ENCODE results near the gene LAGE3.
A peak's percentile ranks its signal among the peaks of the same experiment; 100 is the strongest.
"Not testable (repeated sequence)": the region's sequence is repeated elsewhere in the genome, so short reads cannot be mapped to it uniquely, and the experiment has no call there.

The LAGE3 gene

GRCh38 chrX:154501423-154501822 lies 22.3 kb upstream of the LAGE3 start:
- DNase-seq (ENCODE audit: low spot score) = not testable (repeated sequence)

- DNase-seq (ENCODE audit: low spot score) = not testable (repeated sequence)
Measured at GRCh38 chrX:154496591-154497137, 17.6 kb upstream of the LAGE3 start.

- DNase-seq (ENCODE audit: low spot score) = no peak
Measured at GRCh38 chrX:154495472-154495922, 16.4 kb upstream of the LAGE3 start.

GRCh38 chrX:154494715-154495114 lies 15.6 kb upstream of the LAGE3 start:
- no peak for DNase-seq (ENCODE audit: low spot score)

- peak; percentile 92 for DNase-seq (ENCODE audit: low spot score)
Measured at GRCh38 chrX:154490414-154491083, 11.5 kb upstream of the LAGE3 start, which contains the start of gene SLC10A3. TSS of gene SLC10A3 (minus strand) at chrX:154490629. CDS start at chrX:154488940, 1,689 bp downstream.

GRCh38 chrX:154490021-154490413 lies 10.9 kb upstream of the LAGE3 start:
- peak; percentile 22 for DNase-seq (ENCODE audit: low spot score)

- no peak for DNase-seq (ENCODE audit: low spot score)
Measured at GRCh38 chrX:154489182-154489581, 10.1 kb upstream of the LAGE3 start.

GRCh38 chrX:154488336-154489075 lies 9.4 kb upstream of the LAGE3 start:
- no peak for DNase-seq (ENCODE audit: low spot score)

- no peak for DNase-seq (ENCODE audit: low spot score)
Measured at GRCh38 chrX:154487518-154488290, 8.6 kb upstream of the LAGE3 start.

- DNase-seq (ENCODE audit: low spot score) = peak; percentile 52
Measured at GRCh38 chrX:154486396-154487207, 7.5 kb upstream of the LAGE3 start, which contains the start of gene UBL4A. TSS of gene UBL4A (minus strand) at chrX:154486615. CDS start at chrX:154486584, 31 bp downstream.

- peak; percentile 19 for DNase-seq (ENCODE audit: low spot score)
Measured at GRCh38 chrX:154486052-154486395, 6.9 kb upstream of the LAGE3 start.

- no peak for DNase-seq (ENCODE audit: low spot score)
Measured at GRCh38 chrX:154485150-154486051, 6.3 kb upstream of the LAGE3 start.

GRCh38 chrX:154484255-154485149 lies 5.4 kb upstream of the LAGE3 start:
- no peak for DNase-seq (ENCODE audit: low spot score)

GRCh38 chrX:154483325-154483724 lies 4.2 kb upstream of the LAGE3 start:
- no peak for DNase-seq (ENCODE audit: low spot score)

GRCh38 chrX:154482786-154483185 lies 3.7 kb upstream of the LAGE3 start:
- DNase-seq (ENCODE audit: low spot score) = no peak

GRCh38 chrX:154481911-154482601 lies 3.0 kb upstream of the LAGE3 start:
- no peak for DNase-seq (ENCODE audit: low spot score)

- DNase-seq (ENCODE audit: low spot score) = no peak
Measured at GRCh38 chrX:154481195-154481594, 2.1 kb upstream of the LAGE3 start.

- no peak for DNase-seq (ENCODE audit: low spot score)
Measured at GRCh38 chrX:154477891-154478477, 1.1 kb downstream of the LAGE3 start.
